Ammon's horn (tissue), 1 donor: ENCODE results near the gene FRMD4A.
A peak's percentile ranks its signal among the peaks of the same experiment; 100 is the strongest.

Experiments
- DNase-seq: peaks from one replicate; pipeline ENCODE4 v3.0.0-alpha.2; 2016; ENCODE audit warnings: low spot score

The FRMD4A gene

GRCh38 chr10:14340051-14340744 lies 9.5 kb upstream of the FRMD4A start:
- DNase-seq, result no peak

DNA sequence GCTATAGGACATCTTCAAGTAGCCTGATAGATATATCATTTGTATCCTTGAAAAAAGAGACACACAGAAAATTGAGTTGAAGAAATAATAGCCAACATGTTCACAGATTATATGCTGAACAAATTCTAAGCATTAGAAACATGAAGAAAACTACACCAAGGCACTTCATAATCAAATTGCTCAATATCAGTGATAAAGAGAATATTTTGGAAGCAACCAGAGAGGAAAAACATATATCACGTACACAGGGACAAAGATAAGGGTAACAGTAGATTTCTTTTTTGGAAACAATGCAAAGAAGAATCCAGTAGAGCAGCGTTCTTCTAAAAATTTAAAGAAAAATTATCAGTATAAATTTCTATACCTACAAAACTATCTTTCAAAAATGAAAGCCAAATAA lies 6.0 kb upstream of the FRMD4A start:
- no peak for DNase-seq

- DNase-seq, result no peak
Measured at GRCh38 chr10:14334771-14335170, 4.0 kb upstream of the FRMD4A start.

DNA sequence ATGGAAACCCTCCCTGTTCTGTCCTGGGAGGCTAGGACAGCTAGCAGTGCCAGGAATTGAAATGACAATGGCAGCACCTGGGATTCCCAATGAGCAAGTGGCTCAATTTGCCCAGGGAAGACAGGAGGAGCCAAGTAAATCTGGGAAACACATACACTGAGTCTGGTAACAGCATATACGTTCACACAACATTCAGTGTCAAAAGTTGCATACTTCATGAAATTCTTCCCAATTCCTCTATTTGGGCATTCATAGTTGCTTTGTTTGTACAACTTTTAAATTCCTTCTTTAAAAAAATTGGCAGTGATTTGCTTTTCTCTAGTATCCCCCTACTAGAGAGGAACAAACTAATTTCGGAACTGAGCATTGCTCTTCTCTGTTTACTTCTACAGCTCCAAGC lies 2.9 kb upstream of the FRMD4A start:
- DNase-seq, result no peak

- DNase-seq, result no peak
Measured at GRCh38 chr10:14332903-14333302, 2.2 kb upstream of the FRMD4A start.

- DNase-seq, result peak; percentile 44
Measured at GRCh38 chr10:14329746-14330173, 964 bp downstream of the FRMD4A start.

GRCh38 chr10:14328881-14329672 lies 1.6 kb downstream of the FRMD4A start:
- DNase-seq, result no peak

DNA sequence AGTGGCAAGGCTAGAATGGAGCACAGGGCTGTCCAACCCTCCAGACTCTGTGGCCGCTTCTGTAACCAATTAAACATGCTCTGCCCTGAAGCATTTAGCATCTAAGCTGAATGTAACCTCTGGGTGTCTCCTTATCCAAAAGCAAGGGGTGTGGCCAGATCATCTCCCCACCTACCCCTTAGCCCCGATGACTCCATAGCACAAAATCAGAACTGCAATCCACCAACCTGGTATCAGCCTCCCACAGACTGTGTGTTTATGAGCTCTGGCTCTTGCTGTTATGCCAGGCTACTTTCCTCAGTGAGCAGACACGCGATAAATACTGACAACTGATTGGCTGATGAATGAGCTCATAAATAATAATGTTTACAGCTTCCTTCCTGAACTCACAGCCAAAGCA lies 3.2 kb downstream of the FRMD4A start:
- DNase-seq, result peak; percentile 61

GRCh38 chr10:14326581-14326980 lies 4.1 kb downstream of the FRMD4A start:
- peak; percentile 30 for DNase-seq

GRCh38 chr10:14325325-14325955 lies 5.3 kb downstream of the FRMD4A start:
- peak; percentile 25 for DNase-seq

DNA sequence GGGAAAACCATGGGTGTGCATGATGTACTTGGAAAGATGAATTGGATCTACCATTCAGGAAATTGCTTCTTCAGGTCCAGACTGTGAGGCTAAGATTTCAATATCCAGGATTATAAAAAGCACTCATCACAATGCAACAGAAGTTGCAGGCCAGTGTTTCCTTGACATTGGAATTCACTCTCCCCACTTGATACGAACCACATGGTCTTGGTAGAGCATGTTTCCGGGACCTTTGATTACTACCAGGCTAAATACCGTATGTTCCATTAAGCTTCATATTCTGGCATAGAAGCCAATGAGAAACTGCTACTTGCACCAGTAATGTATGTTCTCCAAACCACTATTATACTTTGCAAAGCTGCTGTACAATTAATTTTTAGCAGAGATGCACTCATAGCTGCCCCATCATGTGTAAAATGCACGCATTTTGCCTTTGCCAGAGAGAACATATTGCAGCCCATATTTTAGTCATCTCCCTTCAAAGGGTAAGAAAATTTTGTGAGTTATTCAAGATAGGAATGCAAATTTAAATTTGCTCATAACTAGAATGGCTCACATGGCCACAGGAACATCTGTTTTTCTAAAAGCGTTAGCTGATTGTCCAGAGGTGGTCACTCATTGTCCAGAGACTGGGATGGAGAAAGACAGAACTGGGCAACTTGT lies 8.1 kb downstream of the FRMD4A start:
- DNase-seq, result no peak

DNA sequence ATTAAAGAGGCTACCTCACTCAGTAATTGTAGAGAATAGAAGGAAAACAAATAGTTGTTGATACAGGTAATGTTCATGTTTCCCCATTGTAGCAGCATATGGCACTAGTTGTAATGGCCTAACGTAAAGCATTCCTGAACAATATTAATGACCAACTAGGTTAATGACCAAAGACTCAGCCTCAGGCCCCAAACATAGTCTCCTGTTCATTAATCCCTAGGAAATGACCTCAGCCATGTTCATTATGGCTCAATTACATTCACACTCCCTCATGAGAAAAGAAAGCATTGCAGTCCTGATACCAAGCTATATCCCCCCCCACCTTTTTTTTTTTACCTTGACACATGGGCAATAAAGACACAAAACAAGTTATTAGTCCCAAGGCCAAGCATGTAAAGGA lies 12.7 kb downstream of the FRMD4A start:
- DNase-seq, result no peak

DNA sequence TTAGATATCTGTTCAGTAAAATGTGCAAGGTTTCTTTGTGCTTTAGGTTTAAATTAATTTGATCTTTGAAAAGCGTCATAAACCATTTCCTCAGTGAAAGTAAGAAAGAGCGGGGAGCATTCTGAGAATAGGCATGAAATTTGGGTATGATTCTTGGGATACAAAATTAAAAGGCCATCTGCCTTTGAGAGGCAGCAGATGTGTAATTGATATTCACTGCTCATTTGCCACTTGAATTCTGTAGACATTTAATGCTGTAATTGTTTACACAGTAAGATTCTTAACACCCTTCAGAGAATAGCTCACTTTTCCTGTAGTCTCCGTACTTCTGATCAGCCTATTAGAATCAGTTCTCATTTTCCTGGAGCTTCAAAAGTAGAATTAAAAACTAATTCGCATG lies 18.7 kb downstream of the FRMD4A start:
- no peak for DNase-seq

DNA sequence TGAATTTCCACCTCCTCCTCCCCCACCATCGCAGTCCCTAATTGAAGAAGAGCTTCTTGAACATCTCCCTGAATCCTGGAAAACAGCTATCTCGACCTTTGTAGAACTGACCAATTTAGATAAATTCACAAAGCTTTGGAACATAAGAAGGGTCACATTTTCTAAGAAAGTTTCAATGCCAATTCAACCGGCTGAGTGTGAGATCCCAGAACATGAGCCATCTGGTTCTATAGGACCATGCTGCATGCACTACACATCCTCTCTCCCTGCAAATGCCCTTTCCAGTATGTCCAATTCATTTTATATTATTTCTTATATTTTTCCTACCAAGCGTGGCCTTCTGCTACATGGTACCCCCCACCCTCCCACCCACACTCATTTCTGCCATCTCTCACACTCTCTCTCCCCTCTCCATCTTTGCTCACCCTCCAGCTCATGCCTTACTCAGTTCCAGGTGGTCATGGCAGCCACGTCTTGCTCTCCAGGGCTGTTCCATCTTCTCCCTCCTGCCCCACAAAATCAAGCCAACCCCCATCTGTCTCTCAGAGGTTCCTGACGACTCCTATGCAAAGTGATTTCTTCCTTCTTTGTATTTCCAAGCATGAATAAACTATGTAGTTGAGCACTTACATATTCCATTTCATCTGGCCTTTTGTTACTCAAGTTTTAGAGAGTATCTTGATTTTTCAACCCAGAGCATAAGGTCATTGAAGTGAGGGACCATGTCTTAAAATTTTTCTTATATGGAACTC lies 19.3 kb downstream of the FRMD4A start:
- no peak for DNase-seq

- DNase-seq, result no peak
Measured at GRCh38 chr10:14309593-14309992, 21.1 kb downstream of the FRMD4A start.

- no peak for DNase-seq
Measured at GRCh38 chr10:14306190-14306589, 24.5 kb downstream of the FRMD4A start.

GRCh38 chr10:14304046-14304445 lies 26.7 kb downstream of the FRMD4A start:
- peak; percentile 43 for DNase-seq

DNA sequence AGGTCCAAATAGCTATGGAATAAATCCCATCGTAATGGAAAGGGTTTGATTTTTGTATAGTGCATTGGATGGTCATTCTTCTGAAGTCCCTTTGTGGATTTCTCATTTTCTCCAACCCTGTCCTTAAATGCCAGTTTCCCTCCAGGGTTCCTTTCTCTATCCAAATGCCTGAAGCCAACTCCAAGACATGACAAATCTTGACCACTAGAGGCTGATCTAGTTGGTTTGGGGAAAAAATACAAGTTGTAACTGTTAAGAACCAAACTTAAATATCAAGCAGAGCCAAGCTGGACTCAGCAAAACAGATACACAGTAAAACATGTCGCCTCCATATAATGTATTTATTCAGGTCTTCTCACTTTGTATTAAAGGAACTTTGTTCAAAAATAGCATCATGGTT lies 28.7 kb downstream of the FRMD4A start:
- no peak for DNase-seq

DNA sequence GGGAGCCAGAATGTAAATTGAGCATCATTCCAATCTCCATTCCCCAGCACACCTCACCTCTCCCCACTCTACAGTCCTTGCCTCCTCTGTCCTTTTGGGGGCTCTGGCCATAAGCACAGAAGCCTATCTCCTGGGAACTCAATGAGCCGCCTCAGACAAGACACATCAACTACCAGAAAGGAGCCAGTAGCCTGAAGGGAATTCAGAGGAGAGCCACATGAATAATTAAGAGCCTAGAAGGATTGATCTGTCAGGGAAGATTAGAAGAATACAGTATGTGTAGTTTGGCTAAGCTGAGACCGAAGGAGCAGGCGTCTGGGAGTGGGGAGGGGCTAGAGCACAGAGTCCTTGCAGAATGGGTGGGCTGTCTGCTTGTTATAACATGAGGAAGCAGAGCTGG lies 31.2 kb downstream of the FRMD4A start:
- DNase-seq, result no peak

GRCh38 chr10:14296065-14296709 lies 34.5 kb downstream of the FRMD4A start:
- no peak for DNase-seq

GRCh38 chr10:14294347-14295059 lies 36.2 kb downstream of the FRMD4A start:
- no peak for DNase-seq
